GM18517 (cell line): ENCODE results near the gene NR2C2.
A peak's percentile ranks its signal among the peaks of the same experiment; 100 is the strongest.

Experiments used
- ATAC-seq: cut with Tn5 transposase; IDR thresholded peaks from one replicate; pipeline ENCODE4 v1.9.1; 2021; ENCODE audit warnings: mild to moderate bottlenecking, moderate library complexity; ENCODE audit not compliant: unreplicated experiment

The NR2C2 gene

GRCh38 chr3:14921034-14921616 lies 26.3 kb upstream of the NR2C2 start:
- ATAC-seq, result no peak

GRCh38 chr3:14921811-14922705 lies 25.3 kb upstream of the NR2C2 start:
- no peak for ATAC-seq

- no peak for ATAC-seq
Observed at GRCh38 chr3:14922863-14923262, 24.5 kb upstream of the NR2C2 start.

- no peak for ATAC-seq
Observed at GRCh38 chr3:14923476-14923875, 23.9 kb upstream of the NR2C2 start.

- no peak for ATAC-seq
Observed at GRCh38 chr3:14925729-14926591, 21.4 kb upstream of the NR2C2 start.

- no peak for ATAC-seq
Observed at GRCh38 chr3:14926592-14926991, 20.8 kb upstream of the NR2C2 start.

- no peak for ATAC-seq
Observed at GRCh38 chr3:14927308-14927707, 20.1 kb upstream of the NR2C2 start.

- no peak for ATAC-seq
Observed at GRCh38 chr3:14929310-14930074, 17.9 kb upstream of the NR2C2 start.

GRCh38 chr3:14933820-14934425 lies 13.5 kb upstream of the NR2C2 start:
- ATAC-seq, result no peak

GRCh38 chr3:14935592-14936345 lies 11.6 kb upstream of the NR2C2 start:
- ATAC-seq, result no peak

GRCh38 chr3:14938954-14939353 lies 8.4 kb upstream of the NR2C2 start:
- no peak for ATAC-seq

GRCh38 chr3:14941871-14942270 lies 5.5 kb upstream of the NR2C2 start:
- no peak for ATAC-seq

GRCh38 chr3:14943042-14943441 lies 4.3 kb upstream of the NR2C2 start:
- no peak for ATAC-seq

- no peak for ATAC-seq
Observed at GRCh38 chr3:14946236-14946635, 1.1 kb upstream of the NR2C2 start.

- no peak for ATAC-seq
Observed at GRCh38 chr3:14946739-14947099, 664 bp upstream of the NR2C2 start.

GRCh38 chr3:14947886-14948608 lies 664 bp downstream of the NR2C2 start:
- peak; percentile 84 for ATAC-seq

GRCh38 chr3:14948609-14949038 lies 1.2 kb downstream of the NR2C2 start:
- ATAC-seq, result no peak

- ATAC-seq, result no peak
Observed at GRCh38 chr3:14949126-14949525, 1.7 kb downstream of the NR2C2 start.

GRCh38 chr3:14950274-14950673 lies 2.9 kb downstream of the NR2C2 start:
- ATAC-seq, result no peak
